Astrocyte of the spinal cord (primary cell): ENCODE measurements around the gene TXNRD2.

ENCODE experiments used
- DNase-seq: peaks from one replicate; pipeline ENCODE4 v3.0.0; 2011; ENCODE audit warnings: low read depth, low spot score
- H3K4me3 ChIP-seq: 2 replicates; pipeline ENCODE4 v1.5.1; 2011; ENCODE audit warnings: low read depth, mild to moderate bottlenecking, low read length, moderate library complexity
- CTCF ChIP-seq: IDR thresholded peaks from 2 replicates; pipeline ENCODE4 v1.5.1; 2012; ENCODE audit warnings: low read depth, mild to moderate bottlenecking, low read length, inconsistent platforms
- in situ Hi-C: cut with HindIII; loops from 2 replicates; pipeline ENCODE4 v1.10.0; 2017; ENCODE audit warnings: low sequenced_read_pairs

The TXNRD2 gene

DNA sequence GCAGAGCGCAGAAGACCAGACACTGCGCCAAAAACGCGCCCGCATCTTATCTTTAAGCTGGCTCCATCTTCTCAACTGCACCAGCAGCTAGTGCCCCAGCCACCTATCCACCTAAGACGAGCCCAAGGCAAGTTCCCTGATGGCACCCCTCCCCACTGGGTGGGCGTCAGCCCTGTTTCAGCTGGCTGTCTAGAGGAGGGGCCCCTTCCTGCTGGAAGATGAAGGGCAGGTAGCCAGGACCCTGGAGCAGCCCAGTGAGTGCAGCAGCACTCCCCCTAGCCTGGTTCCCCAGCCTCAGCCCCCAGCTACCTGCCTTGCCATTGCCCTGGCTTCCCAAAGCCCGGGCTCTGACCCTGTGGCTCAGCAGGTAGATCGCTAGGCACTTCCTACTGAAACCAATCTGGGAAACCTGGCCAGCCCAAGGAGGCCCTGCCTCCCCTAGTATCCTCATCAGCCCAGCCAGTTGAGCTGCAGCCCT lies 46.8 kb upstream of the TXNRD2 start:
- no peak for TF ChIP-seq CTCF
- in situ Hi-C loops = no loop called here
- no peak for DNase-seq
- H3K4me3 ChIP-seq = no peak overlapping the region

DNA sequence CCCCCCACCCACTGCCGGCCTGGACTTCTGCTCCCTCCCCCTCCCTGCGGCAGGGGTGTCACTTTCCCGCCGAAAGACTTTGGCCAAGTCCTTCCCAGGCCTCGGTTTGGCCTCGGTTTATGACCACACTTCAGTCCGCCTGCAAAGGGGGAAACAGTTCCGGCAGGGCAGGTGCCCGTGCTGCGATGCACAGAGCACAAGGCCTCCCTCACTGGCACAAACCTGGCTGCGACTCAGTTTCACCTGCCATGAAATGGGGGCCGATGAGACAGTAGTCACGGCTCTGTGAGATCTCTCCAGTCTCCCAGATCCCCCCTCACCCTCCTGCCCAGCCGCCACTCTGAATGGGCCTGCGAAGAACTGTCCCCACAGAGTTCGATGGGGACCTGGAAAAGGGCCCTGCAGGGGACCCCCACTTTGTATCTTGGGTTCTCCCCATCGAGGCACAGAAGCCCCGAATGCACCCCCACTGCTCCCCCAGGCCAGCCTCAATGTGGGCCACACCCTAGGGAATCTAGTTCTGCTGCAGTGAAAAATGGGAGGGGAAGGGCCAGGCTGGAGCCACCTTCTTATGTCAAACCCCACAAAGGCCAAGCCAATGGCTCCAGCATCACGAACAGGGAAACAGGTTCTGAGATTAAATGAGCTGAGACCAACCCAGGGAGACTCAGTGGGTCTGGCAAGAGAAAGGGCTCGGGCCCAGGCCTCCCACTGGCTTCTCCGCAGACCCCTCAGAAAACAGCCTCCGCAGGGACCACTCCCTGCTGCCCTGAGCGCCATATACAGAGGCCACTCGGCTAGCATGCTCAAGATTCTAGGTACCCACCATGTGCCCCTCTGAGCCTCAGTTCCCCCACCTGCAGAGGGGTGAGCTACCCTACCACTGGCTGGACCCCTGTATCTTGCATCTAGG lies 46.0 kb upstream of the TXNRD2 start:
- in situ Hi-C loops = no loop called here
- DNase-seq = no peak
- TF ChIP-seq CTCF = no peak
- H3K4me3 ChIP-seq = no peak overlapping the region

DNA sequence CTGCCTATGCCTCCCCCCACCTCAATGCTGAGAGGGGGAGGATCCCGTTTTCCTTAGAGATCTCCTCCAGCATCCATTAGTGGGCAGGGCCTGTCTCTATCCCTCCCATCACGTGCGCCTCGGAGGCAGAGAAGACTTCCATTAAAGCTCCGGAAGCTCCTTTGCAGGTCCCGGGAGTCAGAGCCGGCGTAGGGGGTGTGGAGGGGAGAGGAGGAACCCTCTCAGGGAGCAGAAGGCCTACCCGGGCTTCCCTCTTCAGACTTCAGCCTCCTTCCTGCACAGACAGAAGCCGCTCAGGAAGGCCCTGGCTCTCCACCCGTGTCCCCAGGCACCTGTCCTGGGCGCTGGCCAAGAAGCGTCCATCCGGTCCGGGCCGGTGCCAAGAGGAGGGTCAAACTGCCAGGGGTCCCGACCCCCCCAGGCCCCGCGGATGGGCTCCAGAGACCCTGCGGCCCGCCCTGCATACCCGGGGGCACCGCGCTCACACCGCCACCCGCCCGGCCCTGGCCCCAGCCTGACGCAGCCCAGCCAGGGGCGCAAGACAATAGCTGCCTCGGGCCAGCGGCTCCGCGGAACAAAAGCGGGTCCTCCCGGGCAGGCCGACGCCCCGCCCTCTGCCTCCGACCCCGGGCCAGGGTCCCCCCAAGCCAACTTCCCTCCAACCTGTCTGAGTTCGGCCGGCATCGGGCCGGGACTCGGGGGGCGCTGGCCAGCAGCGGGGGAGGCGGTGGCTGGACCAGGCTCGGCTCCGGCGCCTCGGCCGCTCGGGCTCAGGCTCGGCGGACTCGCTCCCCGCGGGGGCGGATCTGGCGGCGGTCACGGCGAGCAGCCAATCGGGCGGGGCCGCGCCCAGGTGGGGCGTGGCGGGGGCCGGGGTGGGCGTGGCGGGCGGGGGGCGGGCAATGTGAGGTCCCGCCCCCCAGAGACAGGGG lies 45.1 kb upstream of the TXNRD2 start:
- H3K4me3 ChIP-seq = peak overlapping the region; percentile 57
- in situ Hi-C loops = no loop called here
- DNase-seq = peak; percentile 70
- no peak for TF ChIP-seq CTCF

- no peak for TF ChIP-seq CTCF
- peak overlapping the region; percentile 57 for H3K4me3 ChIP-seq
- no peak for DNase-seq
- in situ Hi-C loops = no loop called here
Observed at GRCh38 chr22:19986011-19986409, 44.4 kb upstream of the TXNRD2 start.

- DNase-seq = no peak
- TF ChIP-seq CTCF = no peak
- no peak overlapping the region for H3K4me3 ChIP-seq
Observed at GRCh38 chr22:19984851-19985811, 43.5 kb upstream of the TXNRD2 start.

More at GRCh38 chr22:19984851-19985811, 43.5 kb upstream of the TXNRD2 start:
- in situ Hi-C loops = no loop called here
